ENCODE measurements around the gene FBXO40. TPM values are rescaled to one million over a fixed set of nuclear protein-coding genes. Genes with fewer than 3 reads are reported as not detected.
"Not testable (repeated sequence)": the region's sequence is repeated elsewhere in the genome, so short reads cannot be mapped to it uniquely, and the experiment has no call there.

Gene FBXO40
- total RNA-seq, 1 donor from 2014 or later: not detected

DNA sequence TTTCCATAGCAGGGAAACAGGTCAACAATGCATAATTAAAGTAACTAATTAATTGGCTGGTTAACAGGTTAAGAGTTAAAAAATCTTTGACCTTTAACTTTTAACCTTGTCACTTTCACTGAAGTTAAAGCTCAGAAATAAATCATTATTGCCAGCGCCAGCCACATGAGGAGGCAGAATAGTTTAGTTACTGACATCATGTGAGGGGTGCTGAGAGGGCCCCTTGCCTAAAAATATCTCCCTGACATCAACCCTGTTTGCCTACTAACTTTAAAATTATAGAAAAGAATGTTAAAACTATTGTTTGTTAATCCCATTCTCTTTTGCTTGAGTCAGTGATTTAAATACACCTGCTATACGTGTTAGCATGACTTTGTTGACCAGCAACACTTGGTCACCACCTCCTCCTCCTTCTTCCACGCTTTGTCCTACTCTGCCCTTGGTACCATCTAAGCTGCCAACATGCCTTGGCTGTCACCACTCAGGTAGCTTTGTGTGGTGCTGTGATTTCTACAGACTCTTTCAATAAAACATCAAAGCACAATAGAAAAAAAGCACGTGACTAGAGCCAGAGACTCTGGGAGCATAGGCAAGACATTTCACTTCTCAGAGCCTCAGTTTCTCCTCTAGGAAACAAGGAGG lies 2.7 kb downstream of the FBXO40 start:
- Histone ChIP-seq H3K4me3 (ENCODE audit: insufficient read depth, low read depth, low read length) (no peak overlapping the region), H3K9me3 (ENCODE audit: insufficient read depth, low read depth, low read length) (no peaks in the 10 kb centered on the region), H3K4me2 (ENCODE audit: low read length) (no peak overlapping the region), H3K27me3 (ENCODE audit: insufficient read depth, low read length) (peaks cover 3% of the 10 kb centered on the region), H3K27ac (ENCODE audit: low read depth, low read length) (no peak overlapping the region), H4K20me1 (ENCODE audit: insufficient read depth, low read length) (no peaks in the 10 kb centered on the region), H3K36me3 (ENCODE audit: insufficient read depth, low read length) (no peaks in the 10 kb centered on the region), H2AFZ (ENCODE audit: low read depth, low read length) (no peak overlapping the region), H3K4me1 (ENCODE audit: insufficient read depth, low read length) (no peaks in the 10 kb centered on the region), H3K79me2 (ENCODE audit: insufficient read depth, low read length) (no peaks in the 10 kb centered on the region), H3K9ac (ENCODE audit: low read length) (no peak overlapping the region)
- Mint-ChIP-seq H3K36me3 (ENCODE audit: low read depth, unreplicated experiment) (no peaks in the 10 kb centered on the region), H3K4me3 (ENCODE audit: unreplicated experiment) (no peak overlapping the region), H3K4me1 (ENCODE audit: low read depth, unreplicated experiment) (no peaks in the 10 kb centered on the region), H3K27me3 (ENCODE audit: low read depth, unreplicated experiment) (peaks cover 12% of the 10 kb centered on the region), H3K27ac (ENCODE audit: unreplicated experiment) (no peak overlapping the region), H3K9me3 (ENCODE audit: unreplicated experiment) (no peaks in the 10 kb centered on the region)
- TF ChIP-seq, protein P1, sequence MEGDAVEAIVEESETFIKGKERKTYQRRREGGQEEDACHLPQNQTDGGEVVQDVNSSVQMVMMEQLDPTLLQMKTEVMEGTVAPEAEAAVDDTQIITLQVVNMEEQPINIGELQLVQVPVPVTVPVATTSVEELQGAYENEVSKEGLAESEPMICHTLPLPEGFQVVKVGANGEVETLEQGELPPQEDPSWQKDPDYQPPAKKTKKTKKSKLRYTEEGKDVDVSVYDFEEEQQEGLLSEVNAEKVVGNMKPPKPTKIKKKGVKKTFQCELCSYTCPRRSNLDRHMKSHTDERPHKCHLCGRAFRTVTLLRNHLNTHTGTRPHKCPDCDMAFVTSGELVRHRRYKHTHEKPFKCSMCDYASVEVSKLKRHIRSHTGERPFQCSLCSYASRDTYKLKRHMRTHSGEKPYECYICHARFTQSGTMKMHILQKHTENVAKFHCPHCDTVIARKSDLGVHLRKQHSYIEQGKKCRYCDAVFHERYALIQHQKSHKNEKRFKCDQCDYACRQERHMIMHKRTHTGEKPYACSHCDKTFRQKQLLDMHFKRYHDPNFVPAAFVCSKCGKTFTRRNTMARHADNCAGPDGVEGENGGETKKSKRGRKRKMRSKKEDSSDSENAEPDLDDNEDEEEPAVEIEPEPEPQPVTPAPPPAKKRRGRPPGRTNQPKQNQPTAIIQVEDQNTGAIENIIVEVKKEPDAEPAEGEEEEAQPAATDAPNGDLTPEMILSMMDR (IDR thresholded peaks at IDR 0.05; ENCODE audit: insufficient read depth, low read depth, low read length): no peak
- no peak for TF ChIP-seq EZH2 (IDR thresholded peaks at IDR 0.05; ENCODE audit: insufficient read depth, low read length)
- FAIRE-seq (no peak), DNase-seq (ENCODE audit: low read depth) (no peak)

DNA sequence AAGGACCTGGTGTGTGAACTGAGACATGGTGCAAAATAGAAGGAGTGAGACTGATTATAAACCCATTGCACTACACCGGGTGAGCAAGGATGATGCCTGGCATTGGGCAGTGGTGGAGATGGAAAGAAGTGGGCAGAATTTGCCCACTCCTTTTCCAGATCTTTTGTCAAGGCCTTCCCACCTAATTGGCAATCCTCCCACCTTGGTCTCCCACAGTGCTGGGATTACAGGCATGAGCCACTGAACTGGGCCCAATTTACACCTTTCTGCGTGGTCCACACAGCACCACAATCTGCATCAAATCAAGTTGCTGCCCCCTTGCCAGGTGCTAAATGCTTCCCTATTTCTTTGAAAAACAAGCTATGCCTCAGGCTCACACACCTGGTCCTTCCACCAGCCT lies 5.4 kb downstream of the FBXO40 start:
- no peak overlapping the region for H3K4me3 Mint-ChIP-seq (ENCODE audit: unreplicated experiment)
- H3K27me3 Mint-ChIP-seq (ENCODE audit: low read depth, unreplicated experiment): peaks cover 2% of the 10 kb centered on the region
- Histone ChIP-seq H3K36me3 (ENCODE audit: insufficient read depth, low read length) (no peaks in the 10 kb centered on the region), H3K9me3 (ENCODE audit: insufficient read depth, low read depth, low read length) (no peaks in the 10 kb centered on the region), H3K79me2 (ENCODE audit: insufficient read depth, low read length) (no peaks in the 10 kb centered on the region), H4K20me1 (ENCODE audit: insufficient read depth, low read length) (no peaks in the 10 kb centered on the region), H3K4me1 (ENCODE audit: insufficient read depth, low read length) (no peaks in the 10 kb centered on the region), H3K27me3 (ENCODE audit: insufficient read depth, low read length) (no peaks in the 10 kb centered on the region), H3K9ac (ENCODE audit: low read length) (no peak overlapping the region), H2AFZ (ENCODE audit: low read depth, low read length) (no peak overlapping the region), H3K27ac (ENCODE audit: low read depth, low read length) (no peak overlapping the region), H3K4me2 (ENCODE audit: low read length) (no peak overlapping the region), H3K4me3 (ENCODE audit: insufficient read depth, low read depth, low read length) (no peak overlapping the region)
- H3K27ac Mint-ChIP-seq (ENCODE audit: unreplicated experiment): no peak overlapping the region
- no peak for FAIRE-seq
- H3K4me1 Mint-ChIP-seq (ENCODE audit: low read depth, unreplicated experiment): no peaks in the 10 kb centered on the region
- no peaks in the 10 kb centered on the region for H3K36me3 Mint-ChIP-seq (ENCODE audit: low read depth, unreplicated experiment)
- DNase-seq (ENCODE audit: low read depth): no peak
- TF ChIP-seq EZH2 (IDR thresholded peaks at IDR 0.05; ENCODE audit: insufficient read depth, low read length): no peak
- TF ChIP-seq, protein P1 (IDR thresholded peaks at IDR 0.05; ENCODE audit: insufficient read depth, low read depth, low read length): no peak
- no peaks in the 10 kb centered on the region for H3K9me3 Mint-ChIP-seq (ENCODE audit: unreplicated experiment)

DNA sequence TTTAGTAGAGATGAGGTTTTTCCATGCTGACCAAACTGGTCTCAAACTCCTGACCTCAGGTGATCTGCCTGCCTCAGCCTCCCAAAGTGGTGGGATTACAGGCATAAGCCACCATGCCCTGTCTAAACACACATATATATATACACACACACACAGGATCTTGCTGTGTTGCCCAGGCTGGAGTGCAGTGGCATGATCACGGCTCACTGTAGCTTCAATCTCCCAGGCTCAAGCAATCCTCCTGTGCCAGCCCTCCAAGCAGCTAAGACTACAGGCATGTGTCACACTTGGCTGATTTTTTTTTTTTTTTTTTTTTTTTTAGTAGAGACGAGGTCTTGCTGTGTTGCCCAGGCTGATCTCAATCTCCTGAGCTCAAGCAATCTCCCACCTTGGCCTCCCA lies 6.7 kb downstream of the FBXO40 start:
- not testable (repeated sequence) for H3K27ac ChIP-seq (ENCODE audit: low read depth, low read length); H3K27me3 Mint-ChIP-seq (ENCODE audit: low read depth, unreplicated experiment); H2AFZ ChIP-seq (ENCODE audit: low read depth, low read length); H3K27me3 ChIP-seq (ENCODE audit: insufficient read depth, low read length); H3K36me3 ChIP-seq (ENCODE audit: insufficient read depth, low read length); DNase-seq (ENCODE audit: low read depth); H3K4me3 Mint-ChIP-seq (ENCODE audit: unreplicated experiment); H3K9me3 Mint-ChIP-seq (ENCODE audit: unreplicated experiment); H3K9ac ChIP-seq (ENCODE audit: low read length); H3K27ac Mint-ChIP-seq (ENCODE audit: unreplicated experiment); H3K4me1 ChIP-seq (ENCODE audit: insufficient read depth, low read length); H3K36me3 Mint-ChIP-seq (ENCODE audit: low read depth, unreplicated experiment); H4K20me1 ChIP-seq (ENCODE audit: insufficient read depth, low read length); H3K4me2 ChIP-seq (ENCODE audit: low read length); FAIRE-seq; H3K4me1 Mint-ChIP-seq (ENCODE audit: low read depth, unreplicated experiment); H3K4me3 ChIP-seq (ENCODE audit: insufficient read depth, low read depth, low read length); H3K9me3 ChIP-seq (ENCODE audit: insufficient read depth, low read depth, low read length); H3K79me2 ChIP-seq (ENCODE audit: insufficient read depth, low read length)

Measured in astrocyte (in vitro differentiated cells and primary cell).